Measurements from ENCODE around the gene PARD6B. TPM values are rescaled to one million over a fixed set of nuclear protein-coding genes. Genes with fewer than 3 reads are reported as not detected.

Gene PARD6B
- total RNA-seq, 1 experiment from 2014 or later: 29.6 TPM

DNA sequence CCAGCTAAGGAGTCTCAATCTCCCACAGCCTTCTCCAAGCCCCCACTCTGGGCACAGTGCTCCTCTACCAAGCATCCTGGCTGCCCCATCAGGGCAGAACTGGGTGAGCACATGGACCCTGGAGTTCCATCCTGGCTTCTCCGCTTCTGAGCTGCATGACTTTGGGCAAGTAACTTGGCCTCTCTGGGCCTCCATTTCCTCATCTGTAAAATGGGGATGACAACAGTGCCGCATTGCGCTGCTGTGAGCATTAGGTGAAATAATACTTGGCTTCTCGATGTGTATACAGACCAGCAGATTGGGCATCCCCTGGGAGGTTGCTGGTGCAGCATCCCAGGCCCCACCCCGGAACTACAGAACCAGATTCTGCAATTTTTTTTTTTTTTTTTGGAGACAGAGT, 31.7 kb upstream of the PARD6B start (continued):
- TF ChIP-seq, protein P1, sequence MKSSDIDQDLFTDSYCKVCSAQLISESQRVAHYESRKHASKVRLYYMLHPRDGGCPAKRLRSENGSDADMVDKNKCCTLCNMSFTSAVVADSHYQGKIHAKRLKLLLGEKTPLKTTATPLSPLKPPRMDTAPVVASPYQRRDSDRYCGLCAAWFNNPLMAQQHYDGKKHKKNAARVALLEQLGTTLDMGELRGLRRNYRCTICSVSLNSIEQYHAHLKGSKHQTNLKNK (CRISPR knock-in tag; IDR thresholded peaks at IDR 0.05): no peak
- TF ChIP-seq, protein P2, sequence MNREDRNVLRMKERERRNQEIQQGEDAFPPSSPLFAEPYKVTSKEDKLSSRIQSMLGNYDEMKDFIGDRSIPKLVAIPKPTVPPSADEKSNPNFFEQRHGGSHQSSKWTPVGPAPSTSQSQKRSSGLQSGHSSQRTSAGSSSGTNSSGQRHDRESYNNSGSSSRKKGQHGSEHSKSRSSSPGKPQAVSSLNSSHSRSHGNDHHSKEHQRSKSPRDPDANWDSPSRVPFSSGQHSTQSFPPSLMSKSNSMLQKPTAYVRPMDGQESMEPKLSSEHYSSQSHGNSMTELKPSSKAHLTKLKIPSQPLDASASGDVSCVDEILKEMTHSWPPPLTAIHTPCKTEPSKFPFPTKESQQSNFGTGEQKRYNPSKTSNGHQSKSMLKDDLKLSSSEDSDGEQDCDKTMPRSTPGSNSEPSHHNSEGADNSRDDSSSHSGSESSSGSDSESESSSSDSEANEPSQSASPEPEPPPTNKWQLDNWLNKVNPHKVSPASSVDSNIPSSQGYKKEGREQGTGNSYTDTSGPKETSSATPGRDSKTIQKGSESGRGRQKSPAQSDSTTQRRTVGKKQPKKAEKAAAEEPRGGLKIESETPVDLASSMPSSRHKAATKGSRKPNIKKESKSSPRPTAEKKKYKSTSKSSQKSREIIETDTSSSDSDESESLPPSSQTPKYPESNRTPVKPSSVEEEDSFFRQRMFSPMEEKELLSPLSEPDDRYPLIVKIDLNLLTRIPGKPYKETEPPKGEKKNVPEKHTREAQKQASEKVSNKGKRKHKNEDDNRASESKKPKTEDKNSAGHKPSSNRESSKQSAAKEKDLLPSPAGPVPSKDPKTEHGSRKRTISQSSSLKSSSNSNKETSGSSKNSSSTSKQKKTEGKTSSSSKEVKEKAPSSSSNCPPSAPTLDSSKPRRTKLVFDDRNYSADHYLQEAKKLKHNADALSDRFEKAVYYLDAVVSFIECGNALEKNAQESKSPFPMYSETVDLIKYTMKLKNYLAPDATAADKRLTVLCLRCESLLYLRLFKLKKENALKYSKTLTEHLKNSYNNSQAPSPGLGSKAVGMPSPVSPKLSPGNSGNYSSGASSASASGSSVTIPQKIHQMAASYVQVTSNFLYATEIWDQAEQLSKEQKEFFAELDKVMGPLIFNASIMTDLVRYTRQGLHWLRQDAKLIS (CRISPR knock-in tag; IDR thresholded peaks at IDR 0.05; ENCODE audit: borderline replicate concordance): no peak
- TF ChIP-seq, protein P3, sequence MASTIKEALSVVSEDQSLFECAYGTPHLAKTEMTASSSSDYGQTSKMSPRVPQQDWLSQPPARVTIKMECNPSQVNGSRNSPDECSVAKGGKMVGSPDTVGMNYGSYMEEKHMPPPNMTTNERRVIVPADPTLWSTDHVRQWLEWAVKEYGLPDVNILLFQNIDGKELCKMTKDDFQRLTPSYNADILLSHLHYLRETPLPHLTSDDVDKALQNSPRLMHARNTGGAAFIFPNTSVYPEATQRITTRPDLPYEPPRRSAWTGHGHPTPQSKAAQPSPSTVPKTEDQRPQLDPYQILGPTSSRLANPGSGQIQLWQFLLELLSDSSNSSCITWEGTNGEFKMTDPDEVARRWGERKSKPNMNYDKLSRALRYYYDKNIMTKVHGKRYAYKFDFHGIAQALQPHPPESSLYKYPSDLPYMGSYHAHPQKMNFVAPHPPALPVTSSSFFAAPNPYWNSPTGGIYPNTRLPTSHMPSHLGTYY (CRISPR knock-in tag; IDR thresholded peaks at IDR 0.05): no peak
- no peak for TF ChIP-seq CREM (CRISPR knock-in tag; IDR thresholded peaks at IDR 0.05)
- TF ChIP-seq, protein P4, sequence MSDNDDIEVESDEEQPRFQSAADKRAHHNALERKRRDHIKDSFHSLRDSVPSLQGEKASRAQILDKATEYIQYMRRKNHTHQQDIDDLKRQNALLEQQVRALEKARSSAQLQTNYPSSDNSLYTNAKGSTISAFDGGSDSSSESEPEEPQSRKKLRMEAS (CRISPR knock-in tag; IDR thresholded peaks at IDR 0.05): no peak

DNA sequence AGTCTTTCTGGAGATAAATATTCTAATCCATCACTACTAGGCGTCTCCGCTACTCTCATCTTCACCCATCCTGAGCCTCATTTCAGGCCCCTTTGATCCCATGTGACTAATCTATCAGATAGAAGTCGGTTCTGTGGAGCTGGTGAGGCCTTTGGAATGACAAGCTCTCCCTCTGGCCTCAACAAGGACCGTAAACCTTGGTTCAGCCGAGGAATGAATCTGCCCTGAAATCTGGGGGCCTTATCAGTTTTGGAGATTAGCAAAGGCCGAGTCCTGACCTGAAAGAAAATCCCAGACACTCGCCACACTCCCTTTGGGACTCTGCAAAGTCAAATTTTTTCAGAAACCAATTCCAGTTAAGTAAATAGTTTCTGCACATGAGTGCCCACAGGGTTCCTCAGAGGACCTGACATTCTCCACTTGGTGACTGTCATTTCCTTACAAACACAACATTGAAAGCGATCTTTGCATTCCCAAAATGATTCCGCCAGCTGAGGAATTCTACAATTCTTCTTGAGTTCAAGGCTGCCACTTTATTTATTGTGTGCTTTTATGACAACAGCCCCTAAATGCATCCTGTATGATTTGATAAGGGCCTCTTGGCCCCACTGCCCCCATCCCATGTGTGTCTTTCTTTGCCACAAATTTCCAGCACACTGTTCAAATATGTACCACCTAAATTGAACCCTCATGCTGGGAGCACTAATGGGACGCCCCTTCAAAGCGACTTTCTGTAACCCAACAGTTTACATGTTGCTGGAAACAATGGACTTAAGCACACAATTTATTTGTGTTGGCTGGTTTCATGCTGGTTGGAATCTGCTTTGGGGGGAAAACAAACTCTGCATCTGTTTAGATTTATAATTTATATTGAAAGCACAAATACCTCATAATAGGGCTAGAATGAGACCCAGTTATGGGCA, 30.1 kb upstream of the PARD6B start:
- Mint-ChIP-seq H3K27ac (no peak overlapping the region), H3K4me1 (peaks cover 26% of the 10 kb centered on the region), H3K4me3 (no peak overlapping the region), H3K27me3 (ENCODE audit: low read depth) (no peaks in the 10 kb centered on the region), H3K36me3 (no peaks in the 10 kb centered on the region), H3K9me3 (no peaks in the 10 kb centered on the region)
- no peak for ATAC-seq
- ChIA-PET POLR2A (no interaction called here), CTCF (interaction anchor here (0.5 to 1.0 kb wide), 2 partner anchors 16 to 32 kb away, joined by 3 to 4 read pairs; no protein-coding TSS in a partner anchor)
- TF ChIP-seq ZNF219 (CRISPR knock-in tag; IDR thresholded peaks at IDR 0.05; ENCODE audit: borderline replicate concordance): no peak
- no peak for TF ChIP-seq IRF2 (CRISPR knock-in tag; IDR thresholded peaks at IDR 0.05; ENCODE audit: borderline replicate concordance, low read depth)
- no peak for TF ChIP-seq FOXP1 (CRISPR knock-in tag; IDR thresholded peaks at IDR 0.05; ENCODE audit: borderline replicate concordance)
- no peak for TF ChIP-seq FOXK1 (CRISPR knock-in tag; IDR thresholded peaks at IDR 0.05)
- TF ChIP-seq ZNF317 (CRISPR knock-in tag; IDR thresholded peaks at IDR 0.05; ENCODE audit: borderline replicate concordance, low read depth): no peak
- TF ChIP-seq, protein P5, sequence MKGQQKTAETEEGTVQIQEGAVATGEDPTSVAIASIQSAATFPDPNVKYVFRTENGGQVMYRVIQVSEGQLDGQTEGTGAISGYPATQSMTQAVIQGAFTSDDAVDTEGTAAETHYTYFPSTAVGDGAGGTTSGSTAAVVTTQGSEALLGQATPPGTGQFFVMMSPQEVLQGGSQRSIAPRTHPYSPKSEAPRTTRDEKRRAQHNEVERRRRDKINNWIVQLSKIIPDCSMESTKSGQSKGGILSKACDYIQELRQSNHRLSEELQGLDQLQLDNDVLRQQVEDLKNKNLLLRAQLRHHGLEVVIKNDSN (CRISPR knock-in tag; IDR thresholded peaks at IDR 0.05): no peak
- no peak for TF ChIP-seq ZNF416 (CRISPR knock-in tag; IDR thresholded peaks at IDR 0.05)
- TF ChIP-seq NR1H2 (CRISPR knock-in tag; IDR thresholded peaks at IDR 0.05): no peak
- TF ChIP-seq, protein P6, sequence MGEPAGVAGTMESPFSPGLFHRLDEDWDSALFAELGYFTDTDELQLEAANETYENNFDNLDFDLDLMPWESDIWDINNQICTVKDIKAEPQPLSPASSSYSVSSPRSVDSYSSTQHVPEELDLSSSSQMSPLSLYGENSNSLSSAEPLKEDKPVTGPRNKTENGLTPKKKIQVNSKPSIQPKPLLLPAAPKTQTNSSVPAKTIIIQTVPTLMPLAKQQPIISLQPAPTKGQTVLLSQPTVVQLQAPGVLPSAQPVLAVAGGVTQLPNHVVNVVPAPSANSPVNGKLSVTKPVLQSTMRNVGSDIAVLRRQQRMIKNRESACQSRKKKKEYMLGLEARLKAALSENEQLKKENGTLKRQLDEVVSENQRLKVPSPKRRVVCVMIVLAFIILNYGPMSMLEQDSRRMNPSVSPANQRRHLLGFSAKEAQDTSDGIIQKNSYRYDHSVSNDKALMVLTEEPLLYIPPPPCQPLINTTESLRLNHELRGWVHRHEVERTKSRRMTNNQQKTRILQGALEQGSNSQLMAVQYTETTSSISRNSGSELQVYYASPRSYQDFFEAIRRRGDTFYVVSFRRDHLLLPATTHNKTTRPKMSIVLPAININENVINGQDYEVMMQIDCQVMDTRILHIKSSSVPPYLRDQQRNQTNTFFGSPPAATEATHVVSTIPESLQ (CRISPR knock-in tag; IDR thresholded peaks at IDR 0.05): no peak
- TF ChIP-seq, protein P7, sequence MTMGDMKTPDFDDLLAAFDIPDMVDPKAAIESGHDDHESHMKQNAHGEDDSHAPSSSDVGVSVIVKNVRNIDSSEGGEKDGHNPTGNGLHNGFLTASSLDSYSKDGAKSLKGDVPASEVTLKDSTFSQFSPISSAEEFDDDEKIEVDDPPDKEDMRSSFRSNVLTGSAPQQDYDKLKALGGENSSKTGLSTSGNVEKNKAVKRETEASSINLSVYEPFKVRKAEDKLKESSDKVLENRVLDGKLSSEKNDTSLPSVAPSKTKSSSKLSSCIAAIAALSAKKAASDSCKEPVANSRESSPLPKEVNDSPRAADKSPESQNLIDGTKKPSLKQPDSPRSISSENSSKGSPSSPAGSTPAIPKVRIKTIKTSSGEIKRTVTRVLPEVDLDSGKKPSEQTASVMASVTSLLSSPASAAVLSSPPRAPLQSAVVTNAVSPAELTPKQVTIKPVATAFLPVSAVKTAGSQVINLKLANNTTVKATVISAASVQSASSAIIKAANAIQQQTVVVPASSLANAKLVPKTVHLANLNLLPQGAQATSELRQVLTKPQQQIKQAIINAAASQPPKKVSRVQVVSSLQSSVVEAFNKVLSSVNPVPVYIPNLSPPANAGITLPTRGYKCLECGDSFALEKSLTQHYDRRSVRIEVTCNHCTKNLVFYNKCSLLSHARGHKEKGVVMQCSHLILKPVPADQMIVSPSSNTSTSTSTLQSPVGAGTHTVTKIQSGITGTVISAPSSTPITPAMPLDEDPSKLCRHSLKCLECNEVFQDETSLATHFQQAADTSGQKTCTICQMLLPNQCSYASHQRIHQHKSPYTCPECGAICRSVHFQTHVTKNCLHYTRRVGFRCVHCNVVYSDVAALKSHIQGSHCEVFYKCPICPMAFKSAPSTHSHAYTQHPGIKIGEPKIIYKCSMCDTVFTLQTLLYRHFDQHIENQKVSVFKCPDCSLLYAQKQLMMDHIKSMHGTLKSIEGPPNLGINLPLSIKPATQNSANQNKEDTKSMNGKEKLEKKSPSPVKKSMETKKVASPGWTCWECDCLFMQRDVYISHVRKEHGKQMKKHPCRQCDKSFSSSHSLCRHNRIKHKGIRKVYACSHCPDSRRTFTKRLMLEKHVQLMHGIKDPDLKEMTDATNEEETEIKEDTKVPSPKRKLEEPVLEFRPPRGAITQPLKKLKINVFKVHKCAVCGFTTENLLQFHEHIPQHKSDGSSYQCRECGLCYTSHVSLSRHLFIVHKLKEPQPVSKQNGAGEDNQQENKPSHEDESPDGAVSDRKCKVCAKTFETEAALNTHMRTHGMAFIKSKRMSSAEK (CRISPR knock-in tag; IDR thresholded peaks at IDR 0.05; ENCODE audit: borderline replicate concordance): no peak
- TF ChIP-seq ZNF671 (CRISPR knock-in tag; IDR thresholded peaks at IDR 0.05): no peak
- no peak for TF ChIP-seq GABPB1 (CRISPR knock-in tag; IDR thresholded peaks at IDR 0.05)
- no peak for TF ChIP-seq FOXJ3 (CRISPR knock-in tag; IDR thresholded peaks at IDR 0.05; ENCODE audit: borderline replicate concordance)
- TF ChIP-seq RORB (CRISPR knock-in tag; IDR thresholded peaks at IDR 0.05): no peak
- DNase-seq (ENCODE audit: low spot score): no peak
